Astrocyte of the hippocampus (primary cell): Measurements from ENCODE around the gene PRR14L.
"Not testable (repeated sequence)": the region's sequence is repeated elsewhere in the genome, so short reads cannot be mapped to it uniquely, and the experiment has no call there.

Experiments used
- DNase-seq: peaks from one replicate; pipeline ENCODE4 v3.0.0; 2011; ENCODE audit warnings: low read depth, low spot score

PRR14L gene

GRCh38 chr22:31682751-31683150 is 67.2 kb downstream of the PRR14L start:
- no peak for DNase-seq

DNA sequence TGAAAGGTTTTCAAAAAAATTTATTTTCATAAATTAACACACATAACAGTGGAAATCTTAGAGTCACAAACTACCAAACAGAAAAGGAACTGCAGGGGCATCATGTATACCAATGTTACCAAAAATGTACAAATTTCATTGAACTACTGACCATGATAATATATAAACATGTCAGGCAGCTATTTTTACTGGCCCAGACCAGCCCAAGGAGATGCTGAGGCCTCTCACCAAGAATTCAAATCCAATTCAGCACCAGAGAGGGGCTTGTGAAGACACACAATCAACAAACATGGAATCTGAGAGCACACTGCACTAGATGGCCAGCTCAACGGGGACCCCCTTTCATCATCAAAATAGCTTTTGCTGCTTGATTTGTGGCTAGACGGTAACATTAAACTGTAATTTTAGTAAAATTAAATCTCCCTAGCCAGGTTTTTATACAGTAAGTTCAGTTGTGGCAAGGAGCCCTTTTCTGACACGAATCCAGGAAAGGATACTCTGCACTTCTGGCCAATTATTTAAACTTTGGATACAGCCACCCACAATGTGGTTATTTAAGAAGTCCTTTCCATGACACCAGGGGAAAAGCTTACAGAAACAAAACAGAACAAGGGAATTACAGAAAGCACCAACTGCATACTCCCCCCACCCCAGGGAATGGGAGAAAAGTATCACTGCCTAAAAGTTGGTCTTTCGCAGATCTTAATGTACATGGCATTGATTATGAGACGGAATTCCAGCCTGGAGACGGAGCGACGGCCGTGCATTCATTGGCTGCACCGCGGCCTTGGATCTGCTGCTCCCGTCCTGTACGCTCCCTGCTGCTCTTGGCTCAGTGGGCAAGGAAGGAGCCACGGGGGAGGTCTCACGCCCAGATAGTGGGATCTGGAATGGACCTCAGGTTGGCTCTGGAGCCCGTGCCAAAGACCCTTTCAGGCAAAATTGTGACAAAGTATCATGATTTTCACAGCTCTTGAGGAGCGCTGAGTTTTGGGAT is 68.3 kb downstream of the PRR14L start:
- peak; percentile 82 for DNase-seq

DNA sequence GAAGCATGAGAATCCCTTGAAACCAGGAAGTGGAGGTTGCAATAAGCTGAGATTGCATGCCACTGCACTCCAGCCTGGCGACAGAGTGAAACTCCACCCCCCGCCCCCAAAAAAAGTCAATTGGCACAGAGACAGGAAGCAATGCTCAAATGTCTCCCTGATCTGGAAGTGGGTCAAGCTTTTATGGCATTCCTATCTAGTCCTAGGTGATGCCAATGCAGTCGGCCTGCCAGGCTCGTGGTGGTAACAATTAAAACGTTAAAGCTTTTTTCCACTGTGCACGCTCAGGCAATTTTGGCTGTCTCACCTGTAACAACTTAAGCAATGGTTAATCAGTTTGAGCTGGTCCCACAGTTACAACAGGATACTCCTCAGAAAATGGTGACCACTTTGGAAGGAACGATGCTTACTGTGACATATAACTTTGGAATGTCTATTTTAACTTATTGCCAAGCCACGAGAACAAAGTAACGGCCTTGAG is 69.0 kb downstream of the PRR14L start:
- DNase-seq, result peak; percentile 77

DNA sequence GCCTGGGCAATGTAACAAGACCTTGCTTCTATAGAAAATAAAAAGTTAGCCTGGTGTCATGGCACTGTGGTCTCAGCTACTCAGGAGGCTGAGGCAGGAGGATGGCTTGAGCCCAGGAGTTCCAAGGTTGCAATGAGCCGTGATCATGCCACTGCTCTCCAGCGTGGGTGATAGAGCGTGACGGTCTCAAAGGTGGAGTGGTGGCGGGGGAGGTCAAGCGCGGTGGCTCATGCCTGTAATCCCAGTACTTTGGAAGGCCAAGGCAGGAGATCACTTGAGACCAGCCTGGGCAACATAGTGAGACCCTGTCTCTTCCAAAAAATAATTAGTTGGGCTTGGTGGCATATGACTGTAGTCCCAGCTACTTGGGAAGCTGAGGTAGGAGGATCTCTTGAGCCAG is 71.2 kb downstream of the PRR14L start:
- no peak for DNase-seq

- DNase-seq, result peak; percentile 95
Observed at GRCh38 chr22:31676700-31677099, 73.2 kb downstream of the PRR14L start.

GRCh38 chr22:31674219-31674618 is 75.7 kb downstream of the PRR14L start:
- not testable (repeated sequence) for DNase-seq

DNA sequence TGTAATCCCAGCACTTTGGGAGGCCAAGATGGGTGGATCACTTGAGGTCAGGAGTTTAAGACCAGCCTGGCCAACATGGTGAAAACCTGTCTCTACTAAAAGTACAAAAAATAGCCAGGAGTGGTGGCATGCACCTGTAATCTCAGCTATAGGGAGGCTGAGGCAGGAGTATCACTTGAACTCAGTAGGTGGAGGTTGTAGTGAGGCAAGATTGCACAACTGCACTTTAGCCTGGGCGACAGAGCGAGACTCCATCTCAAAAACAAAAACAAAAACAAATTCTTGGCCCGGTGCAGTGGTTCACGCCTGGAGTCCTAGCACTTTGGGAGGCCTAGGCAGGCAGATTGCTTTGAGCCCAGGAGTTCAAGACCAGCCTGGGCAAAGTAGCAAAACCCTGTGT is 81.1 kb downstream of the PRR14L start:
- not testable (repeated sequence) for DNase-seq

- no peak for DNase-seq
Observed at GRCh38 chr22:31662668-31663037, 87.3 kb downstream of the PRR14L start.

GRCh38 chr22:31661851-31662667 is 87.9 kb downstream of the PRR14L start, which contains the start of gene PISD:
Gene PISD (minus strand): TSS chr22:31662215. CDS start chr22:31662208, 7 bp downstream.
- peak; percentile 99 for DNase-seq

DNA sequence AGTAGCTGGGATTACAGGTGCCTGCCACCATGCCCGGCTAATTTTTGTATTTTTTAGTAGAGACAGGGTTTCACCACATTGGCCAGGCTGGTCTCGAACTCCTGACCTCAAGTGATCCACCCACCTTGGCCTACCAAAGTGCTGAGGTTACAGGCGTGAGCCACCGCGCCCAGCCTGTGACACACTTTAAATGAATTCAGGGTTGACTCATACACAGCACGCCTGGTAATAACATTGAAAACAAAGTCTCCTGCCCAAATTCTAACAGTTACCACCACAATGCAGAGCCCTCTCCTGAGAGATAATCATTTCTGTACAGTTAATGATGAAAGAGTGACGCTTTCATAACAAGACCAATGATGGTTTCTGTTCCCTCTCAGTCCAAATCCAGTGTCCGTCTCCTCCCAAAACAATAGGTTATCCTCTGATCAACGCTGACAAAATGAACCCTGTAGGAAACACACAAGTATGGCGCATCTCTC is 89.0 kb downstream of the PRR14L start:
- DNase-seq, result peak; percentile 81

- peak; percentile 41 for DNase-seq
Observed at GRCh38 chr22:31659246-31659645, 90.7 kb downstream of the PRR14L start.

DNA sequence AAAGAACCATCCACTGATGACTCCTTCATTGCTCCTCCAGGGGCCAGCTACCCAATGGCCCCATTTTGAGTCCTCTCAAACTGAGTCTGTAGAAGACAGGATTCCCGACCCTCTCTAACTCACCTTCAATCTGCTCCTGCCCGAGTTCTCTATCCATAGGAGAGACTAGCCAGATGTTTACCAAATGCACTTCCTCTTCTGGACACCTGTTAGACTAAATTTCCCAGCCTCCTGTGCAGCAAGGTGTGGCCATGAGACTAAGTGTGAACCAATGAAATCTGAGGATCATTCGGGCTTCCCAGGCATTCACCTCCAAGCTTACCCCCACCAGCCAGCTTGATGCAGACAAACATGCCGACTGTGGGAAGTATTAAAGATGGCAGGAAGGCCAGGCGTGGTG is 95.5 kb downstream of the PRR14L start:
- no peak for DNase-seq

- no peak for DNase-seq
Observed at GRCh38 chr22:31653944-31654343, 96.0 kb downstream of the PRR14L start.

DNA sequence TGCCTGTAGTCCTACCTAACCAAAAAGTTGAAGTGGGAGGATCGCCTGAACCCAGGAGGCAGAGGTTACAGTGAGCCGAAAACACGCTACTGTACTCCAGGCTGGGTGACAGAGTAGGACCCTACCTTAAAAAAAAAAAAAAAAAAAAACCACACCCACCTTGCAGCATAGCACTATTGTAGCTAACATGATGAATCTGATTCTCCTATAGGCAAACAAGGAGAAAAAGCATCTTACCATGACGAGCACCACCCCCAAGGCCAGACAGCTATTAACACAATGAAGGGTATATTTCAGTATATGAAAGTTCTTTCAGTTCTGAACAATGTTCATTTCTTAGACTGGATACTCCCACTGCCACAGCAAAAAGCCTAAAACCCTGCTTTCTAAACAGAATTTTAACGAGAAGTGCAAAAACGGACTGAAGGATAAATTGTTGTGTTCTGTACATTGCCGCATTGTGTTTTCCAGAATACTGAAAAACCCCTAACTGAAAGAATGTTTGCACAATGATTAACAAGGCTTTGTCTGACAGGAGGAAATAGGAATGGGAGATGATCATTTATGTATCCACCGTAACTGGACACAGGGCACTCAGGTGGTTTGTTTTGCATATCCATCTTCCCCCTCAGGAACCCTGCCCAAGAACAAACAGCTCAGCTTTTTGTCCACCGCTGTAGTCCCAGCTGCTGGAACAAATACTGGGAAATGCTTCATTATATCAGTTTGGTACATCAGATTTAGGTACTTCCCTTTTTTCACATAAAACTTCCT is 96.8 kb downstream of the PRR14L start:
- DNase-seq, result no peak

DNA sequence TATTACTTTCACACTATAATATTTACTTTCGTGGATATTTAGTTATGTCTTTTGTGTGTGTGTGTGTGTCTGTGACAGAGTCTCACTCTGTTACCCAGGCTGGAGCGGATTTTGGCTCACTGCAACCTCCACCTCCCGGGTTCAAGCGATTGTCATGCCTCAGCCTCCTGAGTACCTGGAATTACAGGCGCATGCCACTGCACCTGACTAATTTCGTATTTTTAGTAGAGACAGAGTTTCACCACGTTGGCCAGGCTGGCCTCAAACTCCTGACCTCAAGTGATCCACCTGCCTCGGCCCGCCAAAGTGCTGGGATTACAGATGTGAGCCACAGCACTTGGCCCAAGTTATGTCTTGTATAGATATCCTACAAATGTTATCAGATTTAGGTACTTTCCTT is 97.8 kb downstream of the PRR14L start:
- no peak for DNase-seq

DNA sequence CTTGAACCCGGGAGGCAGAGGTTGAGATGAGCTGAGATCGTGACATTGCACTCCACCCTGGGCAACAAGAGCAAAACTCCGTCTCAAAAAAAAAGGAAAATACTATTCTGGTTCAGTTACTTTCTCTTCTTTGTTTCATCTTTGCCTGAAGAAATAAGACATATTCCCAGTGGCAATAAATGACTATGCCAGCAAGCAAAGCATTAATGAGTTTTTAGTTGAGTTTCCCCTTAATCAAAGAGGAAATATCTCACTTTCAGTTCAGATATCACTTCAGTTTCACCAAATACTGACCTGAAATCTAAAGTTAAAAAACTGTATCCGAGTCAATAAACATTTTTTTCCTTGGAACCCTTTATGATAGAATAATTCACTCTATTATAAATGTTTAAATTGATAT is 98.3 kb downstream of the PRR14L start:
- no peak for DNase-seq

GRCh38 chr22:31650391-31650790 is 99.5 kb downstream of the PRR14L start:
- DNase-seq, result peak; percentile 76

GRCh38 chr22:31647523-31648320 is 102.2 kb downstream of the PRR14L start:
- peak; percentile 73 for DNase-seq

DNA sequence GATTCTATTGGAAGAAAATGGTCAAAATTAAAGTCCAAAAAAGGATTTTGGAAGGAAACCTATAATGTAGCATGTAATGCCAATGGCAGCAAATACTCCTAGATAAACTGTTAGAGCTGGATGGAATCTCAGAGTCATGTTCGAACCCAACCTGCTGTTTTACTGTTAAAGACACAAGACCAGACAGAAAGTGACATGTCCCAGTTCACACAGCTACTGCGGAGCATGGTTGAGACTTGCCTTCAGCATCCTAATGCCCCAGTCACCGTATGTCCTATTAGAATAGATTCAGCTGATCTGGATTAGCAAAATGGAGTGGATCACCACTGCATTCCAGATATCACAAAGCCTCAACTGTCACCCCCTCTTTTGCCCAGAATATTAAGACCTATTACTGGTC is 102.9 kb downstream of the PRR14L start:
- DNase-seq, result no peak
